OCI-LY3 (cell line): ENCODE results near the gene ABO.
"Not testable (repeated sequence)": the region's sequence is repeated elsewhere in the genome, so short reads cannot be mapped to it uniquely, and the experiment has no call there.

Source experiments
- EZH2phosphoT487 ChIP-seq: fragments of 200-600 bp; shearing (Covaris generic); IDR thresholded peaks from 2 replicates; pipeline ENCODE4 v1.6.1; 2018; ENCODE audit warnings: antibody characterized with exemption, mixed run types, low read depth
- TF ChIP-seq, protein P1 (sequence below): fragments of 200-600, 300-600 bp; sonication (generic); IDR thresholded peaks from 2 replicates; pipeline ENCODE4 v1.5.1; 2014; ENCODE audit warnings: antibody characterized with exemption, low read length, low read depth

DNA sequence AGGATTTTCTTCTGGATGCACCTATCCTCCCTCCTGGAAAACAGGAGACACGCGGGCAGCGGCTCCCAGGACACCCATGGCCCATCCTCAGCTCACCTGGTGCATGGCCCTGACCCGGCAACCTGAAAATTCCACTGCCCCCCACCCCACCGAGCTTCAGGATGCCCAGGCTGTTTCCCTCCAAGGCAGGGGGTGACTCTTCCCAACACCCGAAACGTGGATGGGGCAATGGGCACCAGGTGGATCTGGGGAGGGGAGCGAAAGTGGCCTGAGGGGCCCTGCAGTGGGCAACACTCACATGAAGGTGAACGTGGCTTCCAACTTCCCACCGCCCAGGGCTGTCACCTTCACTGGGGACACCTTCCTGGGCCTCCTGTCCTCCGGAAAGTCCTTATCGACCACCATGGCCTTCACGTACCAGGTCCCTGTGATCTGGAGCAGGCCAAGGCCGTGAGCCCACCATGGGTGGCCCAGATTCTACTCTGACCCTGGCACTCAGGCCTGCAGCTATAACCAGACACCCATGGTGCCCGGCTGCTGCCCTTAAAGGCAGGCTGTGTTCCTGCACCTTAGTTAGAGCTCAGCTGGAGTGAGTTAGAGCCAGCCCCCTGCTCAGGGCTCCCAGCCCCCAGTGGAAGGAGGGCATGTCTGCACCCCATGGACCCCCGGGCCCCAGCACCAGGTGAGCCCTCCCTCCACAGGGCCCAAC lies 66.7 kb downstream of the ABO start:
- TF ChIP-seq, protein P1, sequence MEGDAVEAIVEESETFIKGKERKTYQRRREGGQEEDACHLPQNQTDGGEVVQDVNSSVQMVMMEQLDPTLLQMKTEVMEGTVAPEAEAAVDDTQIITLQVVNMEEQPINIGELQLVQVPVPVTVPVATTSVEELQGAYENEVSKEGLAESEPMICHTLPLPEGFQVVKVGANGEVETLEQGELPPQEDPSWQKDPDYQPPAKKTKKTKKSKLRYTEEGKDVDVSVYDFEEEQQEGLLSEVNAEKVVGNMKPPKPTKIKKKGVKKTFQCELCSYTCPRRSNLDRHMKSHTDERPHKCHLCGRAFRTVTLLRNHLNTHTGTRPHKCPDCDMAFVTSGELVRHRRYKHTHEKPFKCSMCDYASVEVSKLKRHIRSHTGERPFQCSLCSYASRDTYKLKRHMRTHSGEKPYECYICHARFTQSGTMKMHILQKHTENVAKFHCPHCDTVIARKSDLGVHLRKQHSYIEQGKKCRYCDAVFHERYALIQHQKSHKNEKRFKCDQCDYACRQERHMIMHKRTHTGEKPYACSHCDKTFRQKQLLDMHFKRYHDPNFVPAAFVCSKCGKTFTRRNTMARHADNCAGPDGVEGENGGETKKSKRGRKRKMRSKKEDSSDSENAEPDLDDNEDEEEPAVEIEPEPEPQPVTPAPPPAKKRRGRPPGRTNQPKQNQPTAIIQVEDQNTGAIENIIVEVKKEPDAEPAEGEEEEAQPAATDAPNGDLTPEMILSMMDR = not testable (repeated sequence)
- not testable (repeated sequence) for TF ChIP-seq EZH2phosphoT487
